ENCODE results near the gene CHMP2B. TPM values are rescaled to one million over a fixed set of nuclear protein-coding genes. Genes with fewer than 3 reads are reported as not detected.

Gene CHMP2B
- total and polyA plus RNA-seq, 2 of the 8 experiments (the other 6 are each of a cell fraction or from before 2014, with no cell fraction given): 14.0 to 56.5 TPM

GRCh38 chr3:87272718-87273341 is 45.7 kb downstream of the CHMP2B start:
- H3K18ac ChIP-seq (ENCODE audit: extremely low read depth, low read length): no peak overlapping the region
- 92% methylated on average over 4 of the region's 4 CpGs; no CpG with 5 or more reads in 1 of the 2 experiments for WGBS, 2 experiments (ENCODE audit: extremely low coverage in 1 of 2, insufficient coverage in 1 of 2, insufficient read length in 1 of 2, insufficient replicate concordance in 2 of 2, low coverage in 1 of 2, low lambda C conversion rate in 2 of 2, missing lambda C conversion rate in 1 of 2)
- ChIA-PET POLR2A (ENCODE audit: partially characterized antibody) (no interaction called here), CTCF (ENCODE audit: partially characterized antibody) (interaction anchor here (1.3 kb wide), 1 partner anchor 78 kb away, joined by 3 read pairs; no protein-coding TSS in a partner anchor)
- DNase-seq (ENCODE audit: low read depth in 1 of 2, low spot score in 2 of 2) (no peak), FAIRE-seq (no peak)
- H3K4ac ChIP-seq (replicated peaks; ENCODE audit: insufficient read length, low read depth, low read length): no peak overlapping the region
- no peak for TF ChIP-seq SAP30 (IDR thresholded peaks at IDR 0.05; ENCODE audit: insufficient read depth, insufficient replicate concordance, low read length)
- TF ChIP-seq RFX5 (IDR thresholded peaks at IDR 0.05; ENCODE audit: borderline replicate concordance, low read depth, low read length): no peak
- no peak for TF ChIP-seq KDM4A (IDR thresholded peaks at IDR 0.05; ENCODE audit: low read depth, low read length, severe bottlenecking)
- no peak for TF ChIP-seq ATF2 (IDR thresholded peaks at IDR 0.05; ENCODE audit: low read length)
- no peak for TF ChIP-seq GABPA (IDR thresholded peaks at IDR 0.05; ENCODE audit: borderline replicate concordance, insufficient read depth, low read length)
- TF ChIP-seq EGR1 (IDR thresholded peaks at IDR 0.05; ENCODE audit: borderline replicate concordance, low read depth, low read length): no peak
- TF ChIP-seq TEAD4 (IDR thresholded peaks at IDR 0.05; ENCODE audit: low read depth, low read length): no peak
- no peaks in the 10 kb centered on the region for H3K36me3 ChIP-seq (ENCODE audit: control insufficient read depth in 2 of 4, insufficient read depth in 4 of 4, low read length in 3 of 4)
- no peak overlapping the region for H2BK12ac ChIP-seq (ENCODE audit: low read depth, low read length)
- H4K8ac ChIP-seq (ENCODE audit: extremely low read depth, insufficient read depth, low read length): no peak overlapping the region
- no peaks in the 10 kb centered on the region for H3K27me3 ChIP-seq (replicated peaks in 1 of 4; ENCODE audit: control insufficient read depth in 3 of 4, extremely low read depth in 1 of 4, insufficient read depth in 3 of 4, low read length in 3 of 4)
- no peak overlapping the region for H3K9ac ChIP-seq (replicated peaks in 1 of 4; ENCODE audit: extremely low read depth in 1 of 4, low read depth in 3 of 4, low read length in 3 of 4)
- no peak overlapping the region for H4K91ac ChIP-seq (replicated peaks; ENCODE audit: insufficient read length, low read length)
- no peak overlapping the region for H3K23ac ChIP-seq (ENCODE audit: insufficient read length)
- H3K9me3 ChIP-seq (ENCODE audit: insufficient read depth in 2 of 2, low read depth in 1 of 2, low read length in 1 of 2): no peaks in the 10 kb centered on the region
- no peak overlapping the region for H2BK5ac ChIP-seq (ENCODE audit: low read depth, low read length)
- H3K27ac ChIP-seq (ENCODE audit: low read depth, low read length): no peak overlapping the region
- no peak overlapping the region for H4K5ac ChIP-seq (ENCODE audit: insufficient read length, low read depth, low read length)
- no peak overlapping the region for H2AFZ ChIP-seq (ENCODE audit: low read length)
- H3K79me2 ChIP-seq (ENCODE audit: control insufficient read depth in 1 of 2, insufficient read depth in 2 of 2, low read length in 2 of 2): no peaks in the 10 kb centered on the region
- H3K23me2 ChIP-seq (ENCODE audit: low read depth, low read length): no peaks in the 10 kb centered on the region
- H2BK15ac ChIP-seq (ENCODE audit: low read length): no peak overlapping the region
- no peaks in the 10 kb centered on the region for H3K4me1 ChIP-seq (replicated peaks in 1 of 4; ENCODE audit: control insufficient read depth in 3 of 4, insufficient read depth in 4 of 4, low read length in 3 of 4)
- H2BK120ac ChIP-seq (replicated peaks; ENCODE audit: low read depth, low read length): no peak overlapping the region
- no peak overlapping the region for H2BK20ac ChIP-seq (ENCODE audit: low read length)
- no peaks in the 10 kb centered on the region for H3K79me1 ChIP-seq (ENCODE audit: low read depth, low read length)
- no peaks in the 10 kb centered on the region for H4K20me1 ChIP-seq (replicated peaks in 1 of 2; ENCODE audit: control insufficient read depth in 1 of 2, insufficient read depth in 2 of 2, low read length in 2 of 2)
- no peak overlapping the region for H2AK5ac ChIP-seq (ENCODE audit: low read depth, low read length)
- H3K4me3 ChIP-seq (ENCODE audit: extremely low read depth in 1 of 4, insufficient read depth in 2 of 4, low read depth in 3 of 4, low read length in 4 of 4): no peak overlapping the region
- H3K14ac ChIP-seq (ENCODE audit: insufficient read length): no peak overlapping the region
- H3K4me2 ChIP-seq (ENCODE audit: insufficient read depth in 1 of 2, low read depth in 2 of 2, low read length in 2 of 2): no peak overlapping the region
- H3K56ac ChIP-seq (replicated peaks; ENCODE audit: insufficient read length, low read depth, low read length): no peak overlapping the region

Measured in H1 (cell line).